Metanephros (tissue), 2 donors: ENCODE results near the gene IL17RB. TPM values are rescaled to one million over a fixed set of nuclear protein-coding genes. Genes with fewer than 3 reads are reported as not detected.

Experiments
- small RNA-seq: library from RNA; depleted of rRNA; stranded (forward); fragments of <200 nt; gene quantifications from one replicate; pipeline ENCODE3, GENCODE V24; 2014; ENCODE audit warnings: low replicate concordance
- total RNA-seq: library from RNA; depleted of rRNA; stranded (reverse); fragments of >200 nt; gene quantifications from one replicate; pipeline ENCODE4 v1.2.3, GENCODE V29; 2014

IL17RB gene
- 5.1 TPM for total RNA-seq

GRCh38 chr3:53846134-53846850 lies at the start of gene IL17RB, which contains the start of gene CHDH:
Gene IL17RB, plus strand, starts transcription at chr3:53846568. Its CDS starts 21 bp downstream, at chr3:53846589.
Gene CHDH, minus strand, starts transcription at chr3:53846419. Its CDS starts 22,411 bp downstream, at chr3:53824008.

GRCh38 chr3:53881691-53882593 lies 35.6 kb downstream of the IL17RB start, which contains the start of gene ACTR8:
Gene ACTR8, minus strand, starts transcription at chr3:53882152. Its CDS starts 51 bp downstream, at chr3:53882101.

GRCh38 chr3:53891497-53892285 lies 45.3 kb downstream of the IL17RB start, which contains the start of gene SELENOK:
Gene SELENOK, minus strand, starts transcription at chr3:53891859.

Small RNAs within 50 kb of the gene (small RNA-seq; reads per million reads assigned to genes)
- gene AC012467.1: not detected

Other genes starting within 250 kb of the IL17RB start
- 11.5 TPM for gene CHDH, start 149 bp upstream of the IL17RB start, total RNA-seq
- 37.5 TPM for gene ACTR8, start 35.6 kb downstream of the IL17RB start, total RNA-seq
- gene SELENOK, start 45.3 kb downstream of the IL17RB start, total RNA-seq: 27.4 TPM